ENCODE data around the gene NUP107. TPM values are rescaled to one million over a fixed set of nuclear protein-coding genes. Genes with fewer than 3 reads are reported as not detected.
A peak's percentile ranks its signal among the peaks of the same experiment; 100 is the strongest.

The NUP107 gene
- total RNA-seq, 1 donor from 2014 or later, result 22.7 TPM

DNA sequence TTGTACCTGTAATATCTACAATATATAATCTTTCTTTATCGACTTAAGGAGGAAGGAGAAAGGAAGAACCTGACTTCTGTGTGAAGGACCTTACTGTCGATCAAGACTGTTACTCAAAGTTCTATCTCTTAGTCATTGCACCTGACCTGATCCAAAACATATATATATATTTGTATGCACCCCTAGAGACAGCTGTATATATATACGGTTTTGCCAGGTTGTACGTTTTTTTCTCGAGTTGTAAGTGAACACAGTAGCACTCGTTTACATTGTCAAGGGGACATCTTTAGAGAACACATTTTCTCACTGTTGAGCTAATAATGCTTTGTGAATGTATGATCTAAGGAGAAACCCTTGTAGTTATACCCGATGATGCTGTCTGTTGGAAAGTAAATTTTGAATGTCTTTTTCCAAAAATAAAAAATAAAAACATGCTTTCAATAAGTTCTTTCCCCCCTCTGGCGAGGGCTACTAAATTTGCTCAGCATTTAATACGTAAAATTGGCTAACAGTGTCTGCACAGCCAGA is 58.7 kb downstream of the NUP107 start:
- DNase-seq, result no peak
- Histone ChIP-seq H3K4me1 (no peaks in the 10 kb centered on the region), H3K27me3 (no peaks in the 10 kb centered on the region), H3K36me3 (peaks cover 4% of the 10 kb centered on the region), H3K4me3 (peak overlapping the region; percentile 95), H3K27ac (peak overlapping the region; percentile 83), H3K9me3 (no peaks in the 10 kb centered on the region)
- no peak for ATAC-seq
- TF ChIP-seq, protein P1, sequence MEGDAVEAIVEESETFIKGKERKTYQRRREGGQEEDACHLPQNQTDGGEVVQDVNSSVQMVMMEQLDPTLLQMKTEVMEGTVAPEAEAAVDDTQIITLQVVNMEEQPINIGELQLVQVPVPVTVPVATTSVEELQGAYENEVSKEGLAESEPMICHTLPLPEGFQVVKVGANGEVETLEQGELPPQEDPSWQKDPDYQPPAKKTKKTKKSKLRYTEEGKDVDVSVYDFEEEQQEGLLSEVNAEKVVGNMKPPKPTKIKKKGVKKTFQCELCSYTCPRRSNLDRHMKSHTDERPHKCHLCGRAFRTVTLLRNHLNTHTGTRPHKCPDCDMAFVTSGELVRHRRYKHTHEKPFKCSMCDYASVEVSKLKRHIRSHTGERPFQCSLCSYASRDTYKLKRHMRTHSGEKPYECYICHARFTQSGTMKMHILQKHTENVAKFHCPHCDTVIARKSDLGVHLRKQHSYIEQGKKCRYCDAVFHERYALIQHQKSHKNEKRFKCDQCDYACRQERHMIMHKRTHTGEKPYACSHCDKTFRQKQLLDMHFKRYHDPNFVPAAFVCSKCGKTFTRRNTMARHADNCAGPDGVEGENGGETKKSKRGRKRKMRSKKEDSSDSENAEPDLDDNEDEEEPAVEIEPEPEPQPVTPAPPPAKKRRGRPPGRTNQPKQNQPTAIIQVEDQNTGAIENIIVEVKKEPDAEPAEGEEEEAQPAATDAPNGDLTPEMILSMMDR (IDR thresholded peaks at IDR 0.05), result no peak
- intact Hi-C loops (cut with DNase I), result no loop called here

DNA sequence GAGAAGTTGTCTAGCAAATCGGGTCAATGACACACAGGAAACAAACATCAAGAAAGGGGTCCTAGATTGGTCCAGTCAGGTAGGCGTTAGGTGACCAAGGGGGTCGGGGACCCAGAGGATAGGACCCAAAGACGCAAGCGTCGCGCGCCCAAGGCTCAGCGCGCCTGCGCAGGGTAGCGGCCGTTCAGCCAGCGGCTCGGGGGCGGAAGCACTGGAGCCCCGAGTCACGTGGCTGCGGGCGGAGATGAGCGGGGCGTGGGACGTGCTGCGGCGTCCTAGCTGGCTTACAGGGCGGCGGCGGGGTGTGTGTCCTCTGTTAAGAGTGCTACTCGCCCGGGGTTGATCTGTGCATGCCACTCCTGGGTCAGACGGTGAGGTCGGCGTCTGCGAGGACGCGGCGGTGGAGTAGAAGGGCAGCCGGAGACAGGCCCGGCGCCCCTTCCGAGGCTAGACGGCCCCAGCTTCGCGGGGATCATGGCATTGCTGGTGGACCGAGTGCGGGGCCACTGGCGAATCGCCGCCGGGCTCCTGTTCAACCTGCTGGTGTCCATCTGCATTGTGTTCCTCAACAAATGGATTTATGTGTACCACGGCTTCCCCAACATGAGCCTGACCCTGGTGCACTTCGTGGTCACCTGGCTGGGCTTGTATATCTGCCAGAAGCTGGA is 59.3 kb downstream of the NUP107 start, which contains the start of gene SLC35E3:
Gene SLC35E3 (plus strand): TSS at position 273 of the 668 bp plus-strand sequence. CDS start 202 bp downstream, at position 475.
- Histone ChIP-seq H3K27ac (peak within 1 kb of the TSS; percentile 83), H3K4me3 (peak within 1 kb of the TSS; percentile 95), H3K27me3 (no peaks in the 10 kb centered on the region), H3K4me1 (no peaks in the 10 kb centered on the region), H3K9me3 (no peaks in the 10 kb centered on the region), H3K36me3 (peaks cover 4% of the 10 kb centered on the region)
- ATAC-seq, result peak; percentile 99
- TF ChIP-seq, protein P1 (IDR thresholded peaks at IDR 0.05), result no peak
- intact Hi-C loops (cut with DNase I), result no loop called here
- DNase-seq, result peak; percentile 98

DNA sequence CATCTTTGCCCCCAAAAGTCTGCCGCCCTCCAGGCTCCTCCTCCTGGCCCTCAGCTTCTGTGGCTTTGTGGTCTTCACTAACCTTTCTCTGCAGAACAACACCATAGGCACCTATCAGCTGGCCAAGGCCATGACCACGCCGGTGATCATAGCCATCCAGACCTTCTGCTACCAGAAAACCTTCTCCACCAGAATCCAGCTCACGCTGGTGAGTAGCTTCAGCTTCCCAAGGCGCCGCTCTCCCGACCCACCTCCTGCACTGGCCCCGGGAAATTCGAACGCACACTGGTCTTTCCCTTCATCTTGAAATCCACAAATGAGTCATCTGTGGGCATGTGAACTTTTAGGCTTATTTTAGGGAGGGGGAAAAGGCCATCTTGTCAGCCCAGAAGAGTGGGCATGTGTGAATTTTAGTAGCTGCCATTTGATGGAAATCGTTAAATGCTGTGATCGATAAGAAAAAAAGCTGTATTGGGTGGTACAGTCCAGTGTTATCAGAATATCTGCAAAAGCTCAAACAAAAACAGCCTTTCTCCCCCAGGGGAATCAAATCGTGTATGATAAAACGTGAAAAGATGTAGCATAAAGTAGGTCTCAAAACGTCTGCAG is 59.9 kb downstream of the NUP107 start:
- H3K27ac ChIP-seq, result peak overlapping the region; percentile 83
- ATAC-seq, result peak; percentile 65
- intact Hi-C loops (cut with DNase I), result no loop called here

DNA sequence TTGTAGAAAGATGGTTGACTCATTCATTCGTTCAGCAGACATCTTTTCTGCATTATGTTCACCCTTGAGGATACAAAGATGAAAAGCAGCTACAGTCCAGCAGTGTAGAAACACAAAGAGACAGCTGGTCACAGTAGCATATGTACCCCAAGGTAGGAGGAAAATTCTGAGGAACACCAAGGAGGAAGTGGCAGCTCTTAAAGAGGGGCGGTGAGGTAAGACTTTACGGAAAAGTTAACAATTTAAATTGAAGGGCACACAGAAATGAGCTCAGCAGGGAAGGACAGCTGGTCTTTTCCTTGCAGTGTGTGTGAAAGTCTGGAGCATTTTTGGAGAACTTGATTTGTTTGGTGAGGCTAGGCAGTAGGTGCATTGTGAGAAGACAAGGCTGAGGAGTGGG is 62.7 kb downstream of the NUP107 start:
- DNase-seq (no peak), ATAC-seq (no peak)
- TF ChIP-seq, protein P1 (IDR thresholded peaks at IDR 0.05), result no peak
- Histone ChIP-seq H3K27ac (no peak overlapping the region), H3K4me3 (no peak overlapping the region), H3K36me3 (peaks cover 24% of the 10 kb centered on the region), H3K27me3 (no peaks in the 10 kb centered on the region), H3K9me3 (no peaks in the 10 kb centered on the region), H3K4me1 (no peaks in the 10 kb centered on the region)
- intact Hi-C loops (cut with DNase I), result no loop called here

More for the DNA sequence above, 59.9 kb downstream of the NUP107 start:
- Histone ChIP-seq H3K36me3 (peaks cover 4% of the 10 kb centered on the region), H3K4me1 (no peaks in the 10 kb centered on the region), H3K4me3 (peak overlapping the region; percentile 95), H3K9me3 (no peaks in the 10 kb centered on the region), H3K27me3 (no peaks in the 10 kb centered on the region)
- DNase-seq, result peak; percentile 79
- TF ChIP-seq, protein P1 (IDR thresholded peaks at IDR 0.05), result no peak

DNA sequence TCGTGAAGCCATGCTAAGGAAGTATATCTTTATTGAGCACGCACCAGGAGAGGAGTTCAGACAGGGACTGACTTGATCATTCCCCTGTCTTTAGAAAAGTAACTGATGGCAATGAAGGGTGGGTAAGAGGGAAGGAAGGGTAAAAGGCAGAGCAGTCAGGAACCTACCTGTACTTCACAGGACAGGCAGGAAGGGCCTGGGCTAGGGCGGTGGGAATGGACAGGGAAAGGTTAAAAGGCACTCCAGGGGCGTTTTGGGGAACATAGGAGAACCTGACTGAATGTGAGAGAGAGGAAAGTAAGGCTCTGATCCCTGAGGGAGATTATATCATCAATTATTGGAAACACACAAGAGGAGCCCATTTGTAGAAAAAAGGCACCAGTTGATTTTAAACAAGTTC is 63.1 kb downstream of the NUP107 start:
- DNase-seq, result no peak
- ATAC-seq, result no peak
- TF ChIP-seq, protein P1 (IDR thresholded peaks at IDR 0.05), result no peak
- H3K27ac ChIP-seq, result no peak overlapping the region
- H3K27me3 ChIP-seq, result no peaks in the 10 kb centered on the region
- intact Hi-C loops (cut with DNase I), result no loop called here
- no peaks in the 10 kb centered on the region for H3K9me3 ChIP-seq
- no peaks in the 10 kb centered on the region for H3K4me1 ChIP-seq
- no peak overlapping the region for H3K4me3 ChIP-seq
- peaks cover 24% of the 10 kb centered on the region for H3K36me3 ChIP-seq
